HepG2 (cell line): ENCODE data around the gene PRMT5. TPM values are rescaled to one million over a fixed set of nuclear protein-coding genes. Genes with fewer than 3 reads are reported as not detected.

Source experiments
- BORCS8-MEF2B ChIP-seq: sonication (generic); formaldehyde crosslinking; IDR thresholded peaks from 2 replicates; pipeline ENCODE4 v1.8.0; 2022; ENCODE audit warnings: mild to moderate bottlenecking, missing genetic modification reagents
- EEA1 ChIP-seq: sonication (generic); formaldehyde crosslinking; IDR thresholded peaks from 2 replicates; pipeline ENCODE4 v1.5.1; 2020; ENCODE audit warnings: mild to moderate bottlenecking, missing genetic modification reagents, borderline replicate concordance
- HOXA9 ChIP-seq: sonication (generic); formaldehyde crosslinking; IDR thresholded peaks from 2 replicates; pipeline ENCODE4 v1.8.1; 2022; ENCODE audit warnings: missing genetic modification reagents, mild to moderate bottlenecking, moderate library complexity, borderline replicate concordance
- KDM6A ChIP-seq: IDR thresholded peaks from 2 replicates; pipeline ENCODE4 v1.6.1; 2016; ENCODE audit warnings: low read depth
- MBNL3 ChIP-seq: fragments of 250-450 bp; sonication (Bioruptor Pico); conservative IDR thresholded peaks from 2 replicates; pipeline ENCODE4 v1.8.0; 2022; ENCODE audit warnings: mild to moderate bottlenecking, inconsistent platforms
- PHF20 ChIP-seq: sonication (generic); formaldehyde crosslinking; IDR thresholded peaks from 2 replicates; pipeline ENCODE4 v1.5.0; 2020; ENCODE audit warnings: mild to moderate bottlenecking, missing genetic modification reagents
- REL ChIP-seq: sonication (generic); formaldehyde crosslinking; conservative IDR thresholded peaks from 2 replicates; pipeline ENCODE4 v1.8.0; 2022; ENCODE audit warnings: mild to moderate bottlenecking, missing genetic modification reagents, moderate library complexity
- ZBTB21 ChIP-seq: sonication (generic); formaldehyde crosslinking; IDR thresholded peaks from 2 replicates; pipeline ENCODE4 v1.4.0; 2020; ENCODE audit warnings: missing genetic modification reagents
- ZBTB3 ChIP-seq: sonication (generic); formaldehyde crosslinking; IDR thresholded peaks from 2 replicates; pipeline ENCODE4 v1.4.0; 2020; ENCODE audit warnings: low read depth, mild to moderate bottlenecking, moderate library complexity, missing genetic modification reagents, borderline replicate concordance
- ZC3H13 ChIP-seq: sonication (generic); formaldehyde crosslinking; IDR thresholded peaks from 2 replicates; pipeline ENCODE4 v1.8.1; 2023; ENCODE audit warnings: mild to moderate bottlenecking, missing genetic modification reagents, moderate library complexity
- ZNF225 ChIP-seq: sonication (generic); formaldehyde crosslinking; IDR thresholded peaks from 2 replicates; pipeline ENCODE4 v1.4.0; 2020; ENCODE audit warnings: mild to moderate bottlenecking, missing genetic modification reagents
- ZNF253 ChIP-seq: sonication (generic); formaldehyde crosslinking; IDR thresholded peaks from 2 replicates; pipeline ENCODE4 v1.8.0; 2022; ENCODE audit warnings: mild to moderate bottlenecking, missing genetic modification reagents, borderline replicate concordance
- ZNF274 ChIP-seq: sonication (generic); formaldehyde crosslinking; IDR thresholded peaks from 2 replicates; pipeline ENCODE4 v1.5.1; 2020; ENCODE audit warnings: mild to moderate bottlenecking, missing genetic modification reagents
- ZNF329 ChIP-seq: sonication (generic); formaldehyde crosslinking; IDR thresholded peaks from 2 replicates; pipeline ENCODE4 v1.9.0; 2021; ENCODE audit warnings: low read depth, mild to moderate bottlenecking, missing genetic modification reagents
- ZNF331 ChIP-seq: sonication (generic); formaldehyde crosslinking; IDR thresholded peaks from 2 replicates; pipeline ENCODE4 v1.4.0; 2020; ENCODE audit warnings: missing genetic modification reagents
- ZNF451 ChIP-seq: sonication (generic); formaldehyde crosslinking; IDR thresholded peaks from 2 replicates; pipeline ENCODE4 v1.5.0; 2020; ENCODE audit warnings: mild to moderate bottlenecking, missing genetic modification reagents
- ZNF567 ChIP-seq: sonication (generic); formaldehyde crosslinking; IDR thresholded peaks from 2 replicates; pipeline ENCODE4 v1.8.1; 2023; ENCODE audit warnings: mild to moderate bottlenecking, missing genetic modification reagents, borderline replicate concordance
- ZNF768 ChIP-seq: sonication (generic); formaldehyde crosslinking; IDR thresholded peaks from 2 replicates; pipeline ENCODE4 v1.4.0; 2020; ENCODE audit warnings: missing genetic modification reagents
- polyA plus RNA-seq, 8 experiments: library from polyadenylated mRNA; depleted of rRNA in 3 of 8; stranded (reverse) in 7 of 8; unstranded in 1 of 8; fragments of >200 nt; fragmentation: Illumina TruSeq in 4 of 8; extraction: Trizol in 4 of 8; gene quantifications; 2 replicates each; pipeline versions ENCODE4 v1.2.1 to v1.2.3, GENCODE V29; 2011 to 2016; ENCODE audit warnings: low read depth in 4 of 8, missing spikeins in 1 of 8, mixed read lengths in 1 of 8; ENCODE audit not compliant: insufficient read depth in 1 of 8
- total RNA-seq, 5 experiments: library from RNA; depleted of rRNA; stranded (reverse); fragments of >200 nt; fragmentation: Illumina TruSeq; extraction: Trizol; gene quantifications; 2 replicates each; pipeline ENCODE4 v1.2.3, GENCODE V29; 2016; ENCODE audit warnings: low read depth in 1 of 5
- TF ChIP-seq, protein P1 (sequence below): sonication (generic); formaldehyde crosslinking; IDR thresholded peaks from 2 replicates; pipeline ENCODE4 v1.8.0; 2022; ENCODE audit warnings: mild to moderate bottlenecking, missing genetic modification reagents; ENCODE audit not compliant: insufficient replicate concordance
- TF ChIP-seq, protein P2 (sequence below): sonication (generic); formaldehyde crosslinking; IDR thresholded peaks from 2 replicates; pipeline ENCODE4 v1.4.0; 2020; ENCODE audit warnings: mild to moderate bottlenecking, missing genetic modification reagents
- TF ChIP-seq, protein P3 (sequence below): sonication (generic); formaldehyde crosslinking; IDR thresholded peaks from 2 replicates; pipeline ENCODE4 v1.9.0; 2022; ENCODE audit warnings: low read depth, missing genetic modification reagents
- TF ChIP-seq, protein P4 (sequence below): sonication (generic); formaldehyde crosslinking; IDR thresholded peaks from 2 replicates; pipeline ENCODE4 v1.5.1; 2020; ENCODE audit warnings: mild to moderate bottlenecking, moderate library complexity, missing genetic modification reagents
- TF ChIP-seq, protein P5 (sequence below): IDR thresholded peaks from 2 replicates; pipeline ENCODE4 v1.6.1; 2016; ENCODE audit warnings: mild to moderate bottlenecking, missing biosample characterization, missing genetic modification reagents

Gene PRMT5
- total and polyA plus RNA-seq, 2 of the 13 experiments (the other 11 are each of a cell fraction or from before 2014, with no cell fraction given) = 210 to 354 TPM

DNA sequence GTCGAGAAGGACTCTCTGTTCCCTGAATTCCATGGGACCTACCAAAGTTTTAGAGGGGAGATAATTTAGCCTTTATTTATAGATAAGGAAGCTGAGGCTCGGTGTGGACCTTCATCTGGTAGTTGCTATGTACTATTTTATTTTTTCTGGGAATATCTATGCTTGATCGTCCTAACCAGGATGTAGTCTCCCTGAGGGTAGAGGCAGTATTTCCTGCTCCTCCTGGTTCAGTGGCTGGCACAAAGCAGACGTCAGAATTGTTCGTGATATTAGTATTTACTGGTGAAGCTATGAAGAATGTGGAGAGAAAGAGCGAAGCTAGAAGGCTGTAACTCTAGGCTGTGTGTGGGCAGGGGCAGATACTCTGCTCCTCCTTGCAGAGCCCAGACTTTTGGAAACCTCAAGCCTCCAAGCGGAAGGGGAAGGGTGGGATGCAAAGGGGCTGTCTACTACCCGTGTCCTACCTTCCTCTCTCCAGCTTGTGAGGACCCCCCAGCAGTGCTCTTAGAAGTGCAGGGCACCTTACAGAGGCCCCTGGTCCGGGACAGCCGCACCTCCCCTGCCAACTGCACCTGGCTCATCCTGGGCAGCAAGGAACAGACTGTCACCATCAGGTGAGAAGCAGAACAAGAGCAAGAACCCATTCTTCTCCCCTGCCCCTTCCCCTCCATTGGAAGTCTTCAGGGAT, 56.2 kb downstream of the PRMT5 start (continued):
- TF ChIP-seq, protein P1, sequence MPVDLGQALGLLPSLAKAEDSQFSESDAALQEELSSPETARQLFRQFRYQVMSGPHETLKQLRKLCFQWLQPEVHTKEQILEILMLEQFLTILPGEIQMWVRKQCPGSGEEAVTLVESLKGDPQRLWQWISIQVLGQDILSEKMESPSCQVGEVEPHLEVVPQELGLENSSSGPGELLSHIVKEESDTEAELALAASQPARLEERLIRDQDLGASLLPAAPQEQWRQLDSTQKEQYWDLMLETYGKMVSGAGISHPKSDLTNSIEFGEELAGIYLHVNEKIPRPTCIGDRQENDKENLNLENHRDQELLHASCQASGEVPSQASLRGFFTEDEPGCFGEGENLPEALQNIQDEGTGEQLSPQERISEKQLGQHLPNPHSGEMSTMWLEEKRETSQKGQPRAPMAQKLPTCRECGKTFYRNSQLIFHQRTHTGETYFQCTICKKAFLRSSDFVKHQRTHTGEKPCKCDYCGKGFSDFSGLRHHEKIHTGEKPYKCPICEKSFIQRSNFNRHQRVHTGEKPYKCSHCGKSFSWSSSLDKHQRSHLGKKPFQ (CRISPR knock-in tag) = peak; percentile 63
- TF ChIP-seq EEA1 (0 out of 2 replicates have a peak, but pooled peaks have one; percentile 22), ZNF567 (CRISPR knock-in tag) (peak; percentile 34; the same call in 1 of the 2 replicates), ZNF253 (no peak), HOXA9 (0 out of 2 replicates have a peak, but pooled peaks have one; percentile 28), ZNF331 (CRISPR knock-in tag) (0 out of 2 replicates have a peak, but pooled peaks have one; percentile 8), REL (0 out of 2 replicates have a peak, but pooled peaks have one; percentile 67), KDM6A (CRISPR knock-in tag) (no peak), BORCS8-MEF2B (CRISPR knock-in tag) (peak; percentile 18; the same call in 1 of the 2 replicates), ZNF451 (CRISPR knock-in tag) (0 out of 2 replicates have a peak, but pooled peaks have one; percentile 30), ZNF329 (CRISPR knock-in tag) (no peak), ZBTB3 (CRISPR knock-in tag) (0 out of 2 replicates have a peak, but pooled peaks have one; percentile 6), ZNF274 (CRISPR knock-in tag) (0 out of 2 replicates have a peak, but pooled peaks have one; percentile 20), ZC3H13 (0 out of 2 replicates have a peak, but pooled peaks have one; percentile 60), PHF20 (CRISPR knock-in tag) (no peak), ZBTB21 (CRISPR knock-in tag) (0 out of 2 replicates have a peak, but pooled peaks have one; percentile 4), MBNL3 (CRISPR knock-in tag) (peak; percentile 45; the same call in 1 of the 2 replicates), ZNF768 (CRISPR knock-in tag) (peak; percentile 38; the same call in 1 of the 2 replicates), ZNF225 (CRISPR knock-in tag) (peak; percentile 63; the same call in 1 of the 2 replicates)
- TF ChIP-seq, protein P2, sequence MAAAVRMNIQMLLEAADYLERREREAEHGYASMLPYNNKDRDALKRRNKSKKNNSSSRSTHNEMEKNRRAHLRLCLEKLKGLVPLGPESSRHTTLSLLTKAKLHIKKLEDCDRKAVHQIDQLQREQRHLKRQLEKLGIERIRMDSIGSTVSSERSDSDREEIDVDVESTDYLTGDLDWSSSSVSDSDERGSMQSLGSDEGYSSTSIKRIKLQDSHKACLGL (CRISPR knock-in tag) = peak; percentile 18; the same call in 1 of the 2 replicates
- TF ChIP-seq, protein P3, sequence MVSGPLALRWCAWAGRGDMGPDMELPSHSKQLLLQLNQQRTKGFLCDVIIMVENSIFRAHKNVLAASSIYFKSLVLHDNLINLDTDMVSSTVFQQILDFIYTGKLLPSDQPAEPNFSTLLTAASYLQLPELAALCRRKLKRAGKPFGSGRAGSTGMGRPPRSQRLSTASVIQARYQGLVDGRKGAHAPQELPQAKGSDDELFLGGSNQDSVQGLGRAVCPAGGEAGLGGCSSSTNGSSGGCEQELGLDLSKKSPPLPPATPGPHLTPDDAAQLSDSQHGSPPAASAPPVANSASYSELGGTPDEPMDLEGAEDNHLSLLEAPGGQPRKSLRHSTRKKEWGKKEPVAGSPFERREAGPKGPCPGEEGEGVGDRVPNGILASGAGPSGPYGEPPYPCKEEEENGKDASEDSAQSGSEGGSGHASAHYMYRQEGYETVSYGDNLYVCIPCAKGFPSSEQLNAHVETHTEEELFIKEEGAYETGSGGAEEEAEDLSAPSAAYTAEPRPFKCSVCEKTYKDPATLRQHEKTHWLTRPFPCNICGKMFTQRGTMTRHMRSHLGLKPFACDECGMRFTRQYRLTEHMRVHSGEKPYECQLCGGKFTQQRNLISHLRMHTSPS = 0 out of 2 replicates have a peak, but pooled peaks have one; percentile 19
- TF ChIP-seq, protein P4, sequence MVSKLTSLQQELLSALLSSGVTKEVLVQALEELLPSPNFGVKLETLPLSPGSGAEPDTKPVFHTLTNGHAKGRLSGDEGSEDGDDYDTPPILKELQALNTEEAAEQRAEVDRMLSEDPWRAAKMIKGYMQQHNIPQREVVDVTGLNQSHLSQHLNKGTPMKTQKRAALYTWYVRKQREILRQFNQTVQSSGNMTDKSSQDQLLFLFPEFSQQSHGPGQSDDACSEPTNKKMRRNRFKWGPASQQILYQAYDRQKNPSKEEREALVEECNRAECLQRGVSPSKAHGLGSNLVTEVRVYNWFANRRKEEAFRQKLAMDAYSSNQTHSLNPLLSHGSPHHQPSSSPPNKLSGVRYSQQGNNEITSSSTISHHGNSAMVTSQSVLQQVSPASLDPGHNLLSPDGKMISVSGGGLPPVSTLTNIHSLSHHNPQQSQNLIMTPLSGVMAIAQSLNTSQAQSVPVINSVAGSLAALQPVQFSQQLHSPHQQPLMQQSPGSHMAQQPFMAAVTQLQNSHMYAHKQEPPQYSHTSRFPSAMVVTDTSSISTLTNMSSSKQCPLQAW (CRISPR knock-in tag) = 0 out of 2 replicates have a peak, but pooled peaks have one; percentile 0
- TF ChIP-seq, protein P5, sequence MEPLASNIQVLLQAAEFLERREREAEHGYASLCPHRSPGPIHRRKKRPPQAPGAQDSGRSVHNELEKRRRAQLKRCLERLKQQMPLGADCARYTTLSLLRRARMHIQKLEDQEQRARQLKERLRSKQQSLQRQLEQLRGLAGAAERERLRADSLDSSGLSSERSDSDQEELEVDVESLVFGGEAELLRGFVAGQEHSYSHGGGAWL (CRISPR knock-in tag) = 0 out of 2 replicates have a peak, but pooled peaks have one; percentile 14
